ENCODE results near the gene XRCC3. TPM values are rescaled to one million over a fixed set of nuclear protein-coding genes. Genes with fewer than 3 reads are reported as not detected.

The XRCC3 gene
- total RNA-seq, 4 donors from 2014 or later = 7.5 to 20.5 (median 19.5) TPM

DNA sequence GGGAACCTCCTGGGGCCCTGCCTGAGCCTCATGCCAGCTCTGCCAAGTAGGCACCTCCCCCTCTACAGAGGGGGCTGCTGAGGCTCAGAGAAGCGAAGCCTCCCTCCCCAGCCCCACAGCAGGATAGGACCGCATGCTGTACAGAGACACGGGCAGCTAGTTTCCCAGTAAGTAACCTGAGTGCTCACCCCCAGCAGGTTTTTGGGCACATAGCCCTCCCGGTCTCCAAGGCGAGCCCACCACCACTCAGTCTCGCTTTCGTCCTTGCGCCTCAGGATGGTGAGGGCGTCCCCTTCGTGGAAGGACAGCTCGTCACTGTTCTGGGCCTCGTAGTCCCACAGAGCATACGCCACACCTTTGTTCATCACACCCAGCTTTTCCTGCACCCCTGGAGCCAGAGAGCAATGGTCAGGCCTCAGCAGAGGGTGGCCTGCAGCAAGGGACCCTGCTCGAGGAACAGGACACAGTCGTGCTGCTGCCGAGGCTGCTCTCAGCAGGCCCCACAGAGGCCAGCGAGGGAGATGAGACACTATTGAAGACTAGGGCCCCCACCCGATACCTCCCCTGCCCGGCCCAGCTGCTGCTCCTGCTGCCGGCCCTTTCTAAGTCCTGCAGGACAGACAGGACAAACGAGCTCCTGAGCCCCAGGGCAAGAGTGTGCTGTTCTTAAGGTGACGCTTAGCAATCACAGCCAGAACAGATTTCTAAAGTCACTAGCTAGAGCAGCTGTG lies 20.7 kb upstream of the XRCC3 start:
- Histone ChIP-seq H3K4me1 (peaks cover 60% of the 10 kb centered on the region), H3K27ac (peak overlapping the region; percentile 78), H3K27me3 (no peaks in the 10 kb centered on the region), H3K9me3 (no peaks in the 10 kb centered on the region), H3K36me3 (peaks cover 51% of the 10 kb centered on the region), H3K4me3 (no peak overlapping the region)
- TF ChIP-seq, protein P1, sequence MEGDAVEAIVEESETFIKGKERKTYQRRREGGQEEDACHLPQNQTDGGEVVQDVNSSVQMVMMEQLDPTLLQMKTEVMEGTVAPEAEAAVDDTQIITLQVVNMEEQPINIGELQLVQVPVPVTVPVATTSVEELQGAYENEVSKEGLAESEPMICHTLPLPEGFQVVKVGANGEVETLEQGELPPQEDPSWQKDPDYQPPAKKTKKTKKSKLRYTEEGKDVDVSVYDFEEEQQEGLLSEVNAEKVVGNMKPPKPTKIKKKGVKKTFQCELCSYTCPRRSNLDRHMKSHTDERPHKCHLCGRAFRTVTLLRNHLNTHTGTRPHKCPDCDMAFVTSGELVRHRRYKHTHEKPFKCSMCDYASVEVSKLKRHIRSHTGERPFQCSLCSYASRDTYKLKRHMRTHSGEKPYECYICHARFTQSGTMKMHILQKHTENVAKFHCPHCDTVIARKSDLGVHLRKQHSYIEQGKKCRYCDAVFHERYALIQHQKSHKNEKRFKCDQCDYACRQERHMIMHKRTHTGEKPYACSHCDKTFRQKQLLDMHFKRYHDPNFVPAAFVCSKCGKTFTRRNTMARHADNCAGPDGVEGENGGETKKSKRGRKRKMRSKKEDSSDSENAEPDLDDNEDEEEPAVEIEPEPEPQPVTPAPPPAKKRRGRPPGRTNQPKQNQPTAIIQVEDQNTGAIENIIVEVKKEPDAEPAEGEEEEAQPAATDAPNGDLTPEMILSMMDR (IDR thresholded peaks at IDR 0.05) = no peak
- TF ChIP-seq POLR2AphosphoS5 (IDR thresholded peaks at IDR 0.05) = no peak
- TF ChIP-seq EP300 (IDR thresholded peaks at IDR 0.05) = no peak
- no peak for TF ChIP-seq POLR2A (IDR thresholded peaks at IDR 0.05)
- peak; percentile 64 to 79 for DNase-seq (ENCODE audit: low spot score in 2 of 2)
- 82% methylated on average over 21 of the region's 22 CpGs for WGBS

DNA sequence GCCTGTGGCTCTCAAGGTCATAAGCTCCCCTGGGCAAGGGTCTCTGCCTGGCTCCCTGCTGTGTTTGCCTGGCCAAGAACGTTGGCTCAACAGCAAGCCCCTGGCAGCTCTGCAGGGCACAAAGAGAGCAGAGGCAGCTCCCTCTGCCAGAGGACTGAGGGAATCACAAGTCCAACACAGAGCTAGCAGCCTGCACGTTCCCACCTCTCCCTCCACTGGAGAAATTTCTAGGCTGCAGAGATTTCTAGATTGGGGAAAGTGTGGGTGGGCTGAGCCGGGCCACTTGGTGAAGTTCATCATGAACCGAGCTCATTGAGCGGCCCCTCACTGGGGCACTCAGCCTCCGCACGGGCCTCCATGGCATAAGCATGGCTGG lies 20.2 kb upstream of the XRCC3 start:
- H3K36me3 ChIP-seq = peaks cover 54% of the 10 kb centered on the region
- 69% methylated on average over 4 of the region's 7 CpGs for WGBS
- no peaks in the 10 kb centered on the region for H3K9me3 ChIP-seq
- peak; percentile 51 to 74 for DNase-seq (ENCODE audit: low spot score in 2 of 2)
- H3K27me3 ChIP-seq = no peaks in the 10 kb centered on the region
- H3K4me1 ChIP-seq = peaks cover 65% of the 10 kb centered on the region
- H3K27ac ChIP-seq = peak overlapping the region; percentile 78
- TF ChIP-seq POLR2AphosphoS5 (IDR thresholded peaks at IDR 0.05) (no peak), POLR2A (IDR thresholded peaks at IDR 0.05) (no peak), EP300 (IDR thresholded peaks at IDR 0.05) (no peak)
- TF ChIP-seq, protein P1 (IDR thresholded peaks at IDR 0.05) = no peak
- H3K4me3 ChIP-seq = no peak overlapping the region

DNA sequence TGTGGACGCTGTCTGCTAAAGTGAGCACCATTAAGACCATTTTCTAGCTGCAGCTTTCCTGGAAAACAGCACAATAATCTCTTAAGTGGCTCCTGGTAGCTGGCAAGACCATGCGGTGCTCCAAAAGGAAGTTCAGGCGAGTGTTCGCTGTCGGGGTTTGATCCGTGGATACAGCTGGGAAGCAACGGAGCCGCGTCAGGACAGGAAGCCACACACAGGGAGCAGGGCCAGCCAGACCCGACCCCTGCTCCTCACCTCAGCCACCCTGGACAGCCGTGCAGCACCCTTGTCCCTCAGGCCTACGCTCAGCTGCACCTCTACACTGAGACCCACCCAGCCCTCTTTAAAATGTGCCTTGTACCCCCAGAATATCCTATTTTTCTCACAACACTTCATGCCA lies 19.8 kb upstream of the XRCC3 start:
- H3K4me1 ChIP-seq = peaks cover 69% of the 10 kb centered on the region
- WGBS = 75% methylated on average over 10 of the region's 12 CpGs
- H3K4me3 ChIP-seq = no peak overlapping the region
- H3K36me3 ChIP-seq = peaks cover 55% of the 10 kb centered on the region
- peak in 1 of 2 donors; percentile 56 for DNase-seq (ENCODE audit: low spot score in 2 of 2)
- TF ChIP-seq, protein P1 (IDR thresholded peaks at IDR 0.05) = no peak
- TF ChIP-seq POLR2A (IDR thresholded peaks at IDR 0.05) = no peak
- H3K9me3 ChIP-seq = no peaks in the 10 kb centered on the region
- H3K27me3 ChIP-seq = no peaks in the 10 kb centered on the region
- H3K27ac ChIP-seq = peak overlapping the region; percentile 78

DNA sequence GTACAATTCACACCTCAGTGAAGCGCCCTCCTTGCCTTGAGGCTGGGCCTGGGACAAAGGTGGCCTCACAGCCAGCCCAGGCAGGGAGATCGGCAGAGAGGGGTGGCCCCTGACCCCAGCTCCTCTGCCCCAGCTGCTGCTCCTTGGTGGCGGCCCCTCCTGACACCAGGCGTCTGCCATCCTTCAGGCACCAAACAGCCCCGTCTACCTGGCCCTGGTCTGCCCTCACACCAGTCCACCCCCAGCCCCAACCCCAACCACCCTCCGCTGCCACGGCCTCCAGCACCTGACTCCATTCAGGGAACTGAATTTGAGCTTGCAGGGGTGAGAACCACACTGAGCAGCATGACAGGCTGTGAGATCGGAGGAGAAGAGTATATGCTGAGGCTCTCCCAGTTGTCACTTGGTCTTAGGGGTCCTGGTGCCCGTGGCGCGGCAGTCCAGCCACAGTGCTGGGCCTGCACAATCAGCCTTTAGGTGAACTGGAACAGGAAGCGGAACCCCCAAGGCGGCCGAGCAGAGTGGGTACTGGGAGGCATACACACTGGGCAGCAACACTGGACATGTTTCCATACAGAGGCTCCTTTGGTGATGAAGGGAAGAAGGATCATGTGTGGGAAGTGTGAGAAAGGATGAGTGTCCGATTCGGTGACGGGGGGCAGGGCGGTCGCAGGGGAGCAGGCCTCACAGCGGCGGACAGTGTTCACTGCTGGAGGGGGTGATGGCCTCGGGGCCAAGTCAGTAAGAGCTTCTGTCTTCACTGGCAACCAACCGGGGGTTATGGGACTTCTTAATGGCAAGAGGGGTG lies 19.0 kb upstream of the XRCC3 start:
- Histone ChIP-seq H3K4me1 (peaks cover 71% of the 10 kb centered on the region), H3K36me3 (peaks cover 55% of the 10 kb centered on the region), H3K27me3 (no peaks in the 10 kb centered on the region), H3K4me3 (no peak overlapping the region), H3K27ac (peak overlapping the region; percentile 32), H3K9me3 (no peaks in the 10 kb centered on the region)
- TF ChIP-seq POLR2A (IDR thresholded peaks at IDR 0.05) (no peak), EP300 (IDR thresholded peaks at IDR 0.05) (no peak)
- DNase-seq (ENCODE audit: low spot score in 2 of 2) = peak in 1 of 2 donors; percentile 60
- WGBS = 90% methylated on average over 23 of the region's 23 CpGs

DNA sequence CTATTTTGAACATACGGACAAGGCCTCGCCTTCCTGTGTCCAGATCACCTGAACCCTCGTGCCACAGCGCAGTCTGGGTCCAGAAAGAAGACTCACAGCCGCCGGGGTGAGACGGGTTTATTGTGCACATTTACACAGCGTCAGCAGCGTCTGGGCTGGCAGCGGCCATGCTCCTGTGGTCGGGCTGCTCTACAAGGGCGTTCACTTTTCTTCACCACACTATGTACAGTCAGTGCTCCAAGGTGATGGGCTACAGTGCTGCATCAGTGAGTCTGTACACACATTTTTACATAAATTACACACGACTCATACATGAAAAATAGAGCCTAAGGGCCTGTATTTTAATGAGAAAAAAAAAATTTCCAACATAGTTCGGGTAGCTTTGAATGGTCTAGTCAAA lies 18.4 kb upstream of the XRCC3 start:
- Histone ChIP-seq H3K9me3 (no peaks in the 10 kb centered on the region), H3K27me3 (no peaks in the 10 kb centered on the region), H3K36me3 (peaks cover 55% of the 10 kb centered on the region), H3K27ac (peak overlapping the region; percentile 32), H3K4me1 (peaks cover 77% of the 10 kb centered on the region), H3K4me3 (no peak overlapping the region)
- TF ChIP-seq EP300 (IDR thresholded peaks at IDR 0.05) (no peak), POLR2AphosphoS5 (IDR thresholded peaks at IDR 0.05) (no peak), POLR2A (IDR thresholded peaks at IDR 0.05) (no peak)
- TF ChIP-seq, protein P1 (IDR thresholded peaks at IDR 0.05) = no peak
- 71% methylated on average over 14 of the region's 14 CpGs for WGBS
- DNase-seq (ENCODE audit: low spot score in 2 of 2) = peak in 1 of 2 donors; percentile 59
